GM12874 (cell line): ENCODE data around the gene SERPINA9.

Experiments used
- TF ChIP-seq, protein P1 (sequence below): IDR thresholded peaks from 2 replicates; pipeline ENCODE4 v1.5.1; 2011; ENCODE audit warnings: low read depth, mild to moderate bottlenecking, control low read depth, low read length, moderate library complexity; ENCODE audit not compliant: insufficient read depth

Gene SERPINA9

DNA sequence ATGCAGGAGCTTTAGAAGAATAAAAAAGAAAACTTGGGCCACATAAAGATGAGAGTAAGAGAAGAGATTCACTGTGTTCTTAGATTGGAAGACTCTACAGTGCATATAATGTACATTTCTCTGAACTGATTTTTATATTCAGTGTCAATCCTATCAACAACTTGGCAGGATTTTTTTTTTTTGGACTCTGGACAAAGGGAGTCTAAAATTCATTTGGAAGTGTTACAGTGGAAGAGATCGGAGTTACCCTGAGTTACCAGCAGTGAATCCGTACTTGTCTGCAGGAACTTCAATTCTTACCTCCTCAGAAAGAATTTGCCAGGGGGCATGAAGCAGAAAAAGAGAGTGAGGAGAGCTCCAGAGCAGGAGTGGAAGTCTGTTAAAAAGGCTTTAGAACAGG is 47.4 kb downstream of the SERPINA9 start:
- TF ChIP-seq, protein P1, sequence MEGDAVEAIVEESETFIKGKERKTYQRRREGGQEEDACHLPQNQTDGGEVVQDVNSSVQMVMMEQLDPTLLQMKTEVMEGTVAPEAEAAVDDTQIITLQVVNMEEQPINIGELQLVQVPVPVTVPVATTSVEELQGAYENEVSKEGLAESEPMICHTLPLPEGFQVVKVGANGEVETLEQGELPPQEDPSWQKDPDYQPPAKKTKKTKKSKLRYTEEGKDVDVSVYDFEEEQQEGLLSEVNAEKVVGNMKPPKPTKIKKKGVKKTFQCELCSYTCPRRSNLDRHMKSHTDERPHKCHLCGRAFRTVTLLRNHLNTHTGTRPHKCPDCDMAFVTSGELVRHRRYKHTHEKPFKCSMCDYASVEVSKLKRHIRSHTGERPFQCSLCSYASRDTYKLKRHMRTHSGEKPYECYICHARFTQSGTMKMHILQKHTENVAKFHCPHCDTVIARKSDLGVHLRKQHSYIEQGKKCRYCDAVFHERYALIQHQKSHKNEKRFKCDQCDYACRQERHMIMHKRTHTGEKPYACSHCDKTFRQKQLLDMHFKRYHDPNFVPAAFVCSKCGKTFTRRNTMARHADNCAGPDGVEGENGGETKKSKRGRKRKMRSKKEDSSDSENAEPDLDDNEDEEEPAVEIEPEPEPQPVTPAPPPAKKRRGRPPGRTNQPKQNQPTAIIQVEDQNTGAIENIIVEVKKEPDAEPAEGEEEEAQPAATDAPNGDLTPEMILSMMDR = no peak

DNA sequence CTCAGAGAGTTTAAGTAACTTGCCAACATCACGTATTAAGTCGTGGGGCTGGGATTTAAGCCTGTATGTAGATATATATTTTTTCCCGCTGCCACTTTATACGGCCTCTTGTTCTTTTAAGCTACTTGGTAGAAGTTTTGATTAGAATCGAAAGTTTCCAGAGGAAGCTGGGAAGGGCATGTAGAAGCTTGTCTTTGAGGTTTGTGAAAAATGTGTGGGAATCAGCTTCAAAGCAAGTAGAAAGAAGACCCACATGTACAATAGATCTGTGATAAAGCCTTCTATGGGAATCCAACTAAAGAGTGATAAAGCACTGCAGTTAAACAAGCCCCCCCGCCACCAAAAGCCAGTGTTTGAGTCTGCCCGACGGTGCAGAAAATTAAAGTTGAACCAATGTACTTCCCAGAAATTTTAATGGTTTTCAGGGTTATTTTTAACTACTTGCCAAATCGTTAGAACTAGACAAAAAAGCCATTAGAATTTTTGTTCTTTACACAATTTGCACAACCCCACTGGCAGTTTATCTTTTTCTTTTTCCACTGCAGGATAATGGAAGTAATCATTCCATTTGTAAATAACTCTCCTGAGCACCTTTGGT is 48.9 kb downstream of the SERPINA9 start:
- TF ChIP-seq, protein P1 = no peak

DNA sequence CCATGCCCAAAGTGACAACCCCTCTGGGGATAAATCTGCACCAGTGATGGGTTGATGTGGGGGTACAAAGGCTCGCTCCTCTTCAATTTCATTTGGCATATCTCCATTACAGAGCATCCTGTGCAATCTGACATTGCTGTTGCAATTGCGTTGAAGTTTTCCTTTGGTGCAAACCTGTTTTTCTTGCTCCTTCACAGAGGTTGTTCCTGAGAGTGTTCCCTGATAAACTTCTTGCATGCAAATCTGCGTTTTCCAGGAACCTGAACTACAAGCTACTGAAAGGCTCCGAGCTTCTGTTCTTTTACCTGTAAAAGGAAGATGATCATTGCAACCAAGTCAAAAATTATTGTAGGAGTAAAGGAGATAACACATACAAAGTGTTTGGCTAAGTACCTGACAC is 49.5 kb downstream of the SERPINA9 start:
- TF ChIP-seq, protein P1 = no peak

DNA sequence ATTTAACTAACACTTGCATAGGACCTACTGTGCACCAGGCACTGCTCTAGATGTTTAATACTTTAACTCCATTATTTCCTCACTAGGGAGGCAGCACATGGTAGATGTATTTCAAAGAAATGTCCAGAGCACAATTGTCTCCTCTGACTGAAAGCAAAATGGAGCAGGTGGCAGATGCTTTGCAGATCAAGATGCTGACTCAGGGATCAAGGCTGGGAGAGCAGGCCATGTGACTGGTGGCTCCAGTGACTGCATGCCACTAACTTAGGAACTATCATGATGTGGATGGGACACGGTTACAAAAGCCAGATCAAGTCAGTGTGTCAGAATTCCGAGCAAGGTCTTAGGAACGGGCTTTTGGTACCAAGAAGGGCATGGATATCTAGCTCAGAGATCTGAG is 51.6 kb downstream of the SERPINA9 start:
- TF ChIP-seq, protein P1 = no peak

DNA sequence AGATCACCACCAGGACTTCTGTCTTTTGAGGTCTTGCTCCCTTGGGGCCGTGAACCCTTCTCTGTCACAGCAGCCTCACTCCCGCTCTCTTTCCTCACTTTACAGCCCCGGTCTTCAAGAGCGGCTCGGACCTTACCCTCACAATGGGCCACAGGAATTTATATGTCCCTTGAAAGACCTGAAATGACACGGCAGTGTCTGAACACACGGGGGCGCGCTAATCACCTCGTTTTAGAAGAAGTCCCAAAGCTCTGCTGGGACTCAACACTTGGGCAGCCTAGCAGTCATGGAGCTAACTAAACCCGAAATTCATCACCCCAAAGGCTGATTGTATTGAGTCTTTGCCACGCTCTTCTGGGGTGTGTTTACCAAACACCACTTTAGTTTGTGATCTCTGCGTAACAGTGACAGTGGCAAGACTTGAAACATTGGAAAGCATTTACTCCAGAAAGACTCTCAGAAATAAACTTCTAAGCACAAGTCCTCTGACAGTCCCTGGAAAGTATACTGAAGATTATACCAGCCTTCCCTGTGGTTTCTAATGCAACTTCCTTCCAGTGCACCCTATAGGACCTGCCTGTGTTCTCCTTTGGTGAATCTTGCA is 52.4 kb downstream of the SERPINA9 start:
- TF ChIP-seq, protein P1 = peak; percentile 79

DNA sequence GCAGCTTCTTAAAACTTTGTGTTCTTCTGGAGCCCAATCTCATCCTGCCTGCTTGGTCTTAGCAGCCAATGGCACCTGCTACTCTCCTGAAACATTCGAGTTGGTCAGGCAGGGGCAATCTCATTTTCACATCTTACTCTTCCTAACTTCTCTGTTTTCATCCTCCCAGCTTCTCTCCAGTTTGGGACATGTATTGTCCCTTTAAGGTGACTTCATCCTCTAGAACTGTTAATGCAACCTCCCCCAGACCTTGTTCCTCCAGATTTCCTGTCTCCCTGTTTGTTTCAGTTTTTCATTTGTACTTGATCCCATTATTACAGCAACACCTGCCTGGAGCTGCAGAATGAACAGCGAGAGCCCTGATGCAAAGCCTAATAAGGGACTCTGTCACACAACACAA is 54.7 kb downstream of the SERPINA9 start:
- TF ChIP-seq, protein P1 = no peak
